ENCODE results near the gene FSTL5. TPM values are rescaled to one million over a fixed set of nuclear protein-coding genes. Genes with fewer than 3 reads are reported as not detected.

FSTL5 gene
- total and polyA plus RNA-seq, 2 donors (not counting 3 experiments of a cell fraction or from before 2014, with no cell fraction given) = 1.3 to 1.9 TPM

DNA sequence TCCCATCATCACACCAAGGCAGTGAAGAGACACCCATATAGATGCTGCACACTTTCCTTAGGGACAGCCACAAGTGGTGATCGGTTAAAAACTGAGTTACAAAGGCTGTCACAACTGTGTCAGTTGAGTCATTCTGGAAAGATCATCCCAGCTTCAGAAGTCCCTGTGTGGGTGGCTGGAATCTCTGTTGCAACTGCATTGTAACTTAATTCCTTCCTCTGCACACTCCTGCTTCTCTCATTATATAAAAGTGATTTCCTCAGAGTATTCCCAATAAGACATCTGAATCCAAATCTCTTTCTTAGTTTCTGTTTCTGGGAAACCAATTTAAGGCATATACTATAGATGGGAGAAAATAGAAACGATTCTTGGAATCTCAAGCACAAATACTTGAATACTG is 88.1 kb downstream of the FSTL5 start:
- Histone ChIP-seq H3K9ac (replicated peaks; ENCODE audit: extremely low read depth, insufficient read depth, low read length) (no peak overlapping the region), H3K9me1 (replicated peaks; ENCODE audit: control insufficient read depth, extremely low read depth, insufficient read depth, low read length) (no peaks in the 10 kb centered on the region), H3K4me3 (replicated peaks in 1 of 3; ENCODE audit: insufficient read depth in 1 of 3, low read depth in 1 of 3, low read length in 3 of 3) (no peak overlapping the region), H3K9me3 (replicated peaks; ENCODE audit: control insufficient read depth, insufficient read depth, low read length) (no peaks in the 10 kb centered on the region), H4K20me1 (replicated peaks; ENCODE audit: control insufficient read depth, extremely low read depth, insufficient read depth, low read length) (no peaks in the 10 kb centered on the region), H3K4me2 (ENCODE audit: insufficient read depth, low read length) (no peak overlapping the region), H3K36me3 (ENCODE audit: control insufficient read depth in 2 of 2, extremely low read depth in 1 of 2, insufficient read depth in 2 of 2, low read length in 2 of 2) (no peaks in the 10 kb centered on the region), H2AFZ (ENCODE audit: low read depth, low read length) (no peak overlapping the region), H3K79me2 (ENCODE audit: control insufficient read depth, insufficient read depth, low read length) (no peaks in the 10 kb centered on the region), H3K27ac (ENCODE audit: insufficient read depth, low read depth, low read length) (no peak overlapping the region), H3K27me3 (ENCODE audit: control insufficient read depth in 2 of 2, insufficient read depth in 2 of 2, low read length in 2 of 2) (no peaks in the 10 kb centered on the region), H3K4me1 (ENCODE audit: control insufficient read depth, extremely low read depth, insufficient read depth, low read length) (no peaks in the 10 kb centered on the region)
- CTCF ChIA-PET = no interaction called here
- POLR2A ChIA-PET = no interaction called here
- DNase-seq (ENCODE audit: low read depth, low spot score) (no peak), FAIRE-seq (no peak)
- no TSS peak for BruUV-seq (replicated peaks)
- intact Hi-C loops (cut with micrococcal nuclease) (no loop called here), dilution Hi-C loops (cut with MboI; ENCODE audit: extremely low pct_ligation_motif_present, low sequenced_read_pairs) (no loop called here)
- no peak for TF ChIP-seq GATA2 (IDR thresholded peaks at IDR 0.05; ENCODE audit: insufficient read depth, insufficient read length, low read depth, low read length)
- no peak for TF ChIP-seq POLR2A (IDR thresholded peaks at IDR 0.05; ENCODE audit: low read depth, low read length)
- TF ChIP-seq EZH2 (IDR thresholded peaks at IDR 0.05; ENCODE audit: borderline replicate concordance, low read depth, low read length, severe bottlenecking) = no peak
- TF ChIP-seq JUN (IDR thresholded peaks at IDR 0.05; ENCODE audit: borderline replicate concordance, insufficient read depth, insufficient read length, low read depth) = no peak
- TF ChIP-seq, protein P1, sequence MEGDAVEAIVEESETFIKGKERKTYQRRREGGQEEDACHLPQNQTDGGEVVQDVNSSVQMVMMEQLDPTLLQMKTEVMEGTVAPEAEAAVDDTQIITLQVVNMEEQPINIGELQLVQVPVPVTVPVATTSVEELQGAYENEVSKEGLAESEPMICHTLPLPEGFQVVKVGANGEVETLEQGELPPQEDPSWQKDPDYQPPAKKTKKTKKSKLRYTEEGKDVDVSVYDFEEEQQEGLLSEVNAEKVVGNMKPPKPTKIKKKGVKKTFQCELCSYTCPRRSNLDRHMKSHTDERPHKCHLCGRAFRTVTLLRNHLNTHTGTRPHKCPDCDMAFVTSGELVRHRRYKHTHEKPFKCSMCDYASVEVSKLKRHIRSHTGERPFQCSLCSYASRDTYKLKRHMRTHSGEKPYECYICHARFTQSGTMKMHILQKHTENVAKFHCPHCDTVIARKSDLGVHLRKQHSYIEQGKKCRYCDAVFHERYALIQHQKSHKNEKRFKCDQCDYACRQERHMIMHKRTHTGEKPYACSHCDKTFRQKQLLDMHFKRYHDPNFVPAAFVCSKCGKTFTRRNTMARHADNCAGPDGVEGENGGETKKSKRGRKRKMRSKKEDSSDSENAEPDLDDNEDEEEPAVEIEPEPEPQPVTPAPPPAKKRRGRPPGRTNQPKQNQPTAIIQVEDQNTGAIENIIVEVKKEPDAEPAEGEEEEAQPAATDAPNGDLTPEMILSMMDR (IDR thresholded peaks at IDR 0.05; ENCODE audit: extremely low read depth in 1 of 2, insufficient read depth in 1 of 2, low read depth in 1 of 2, low read length in 2 of 2) = no peak

DNA sequence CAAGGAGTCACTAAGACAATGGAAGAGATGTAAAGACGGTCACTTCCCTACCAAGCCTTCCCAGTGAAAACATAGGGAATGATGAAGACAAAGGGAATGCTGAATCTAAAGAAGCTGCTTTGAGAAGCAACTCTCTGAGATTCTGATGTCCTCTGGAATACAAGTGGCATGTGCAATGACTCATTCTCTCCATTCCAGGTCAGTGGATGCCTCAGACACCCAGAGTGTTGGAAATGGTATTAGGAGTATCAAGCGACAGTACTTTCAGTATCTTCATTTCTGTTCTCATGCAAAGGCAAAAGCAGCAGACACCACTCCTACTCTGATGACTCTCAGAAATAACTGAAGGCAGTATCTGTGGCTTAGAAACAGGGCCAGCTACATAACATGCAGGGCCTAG is 102.6 kb downstream of the FSTL5 start:
- Histone ChIP-seq H3K9me1 (replicated peaks; ENCODE audit: control insufficient read depth, extremely low read depth, insufficient read depth, low read length) (no peaks in the 10 kb centered on the region), H2AFZ (ENCODE audit: low read depth, low read length) (peak overlapping the region; percentile 18), H3K9me3 (replicated peaks; ENCODE audit: control insufficient read depth, insufficient read depth, low read length) (no peaks in the 10 kb centered on the region), H4K20me1 (replicated peaks; ENCODE audit: control insufficient read depth, extremely low read depth, insufficient read depth, low read length) (no peaks in the 10 kb centered on the region), H3K27ac (ENCODE audit: insufficient read depth, low read depth, low read length) (no peak overlapping the region), H3K9ac (replicated peaks; ENCODE audit: extremely low read depth, insufficient read depth, low read length) (no peak overlapping the region), H3K4me3 (replicated peaks in 1 of 3; ENCODE audit: insufficient read depth in 1 of 3, low read depth in 1 of 3, low read length in 3 of 3) (no peak overlapping the region), H3K4me2 (ENCODE audit: insufficient read depth, low read length) (no peak overlapping the region), H3K79me2 (ENCODE audit: control insufficient read depth, insufficient read depth, low read length) (no peaks in the 10 kb centered on the region), H3K4me1 (ENCODE audit: control insufficient read depth, extremely low read depth, insufficient read depth, low read length) (no peaks in the 10 kb centered on the region), H3K27me3 (ENCODE audit: control insufficient read depth in 2 of 2, insufficient read depth in 2 of 2, low read length in 2 of 2) (no peaks in the 10 kb centered on the region), H3K36me3 (ENCODE audit: control insufficient read depth in 2 of 2, extremely low read depth in 1 of 2, insufficient read depth in 2 of 2, low read length in 2 of 2) (no peaks in the 10 kb centered on the region)
- CTCF ChIA-PET = no interaction called here
- intact Hi-C loops (cut with micrococcal nuclease) (no loop called here), dilution Hi-C loops (cut with MboI; ENCODE audit: extremely low pct_ligation_motif_present, low sequenced_read_pairs) (no loop called here)
- FAIRE-seq (no peak), DNase-seq (ENCODE audit: low read depth, low spot score) (peak; percentile 3)
- TF ChIP-seq FOS (IDR thresholded peaks at IDR 0.05; ENCODE audit: borderline replicate concordance, insufficient read depth, low read length) (no peak), GATA2 (IDR thresholded peaks at IDR 0.05; ENCODE audit: insufficient read depth, insufficient read length, low read depth, low read length) (no peak), JUN (IDR thresholded peaks at IDR 0.05; ENCODE audit: borderline replicate concordance, insufficient read depth, insufficient read length, low read depth) (no peak), EZH2 (IDR thresholded peaks at IDR 0.05; ENCODE audit: borderline replicate concordance, low read depth, low read length, severe bottlenecking) (no peak), MYC (IDR thresholded peaks at IDR 0.05; ENCODE audit: low read depth, low read length) (no peak), POLR2A (IDR thresholded peaks at IDR 0.05; ENCODE audit: low read depth, low read length) (no peak), POLR2AphosphoS5 (IDR thresholded peaks at IDR 0.05; ENCODE audit: insufficient read depth, low read depth, low read length) (no peak)
- TF ChIP-seq, protein P1 (IDR thresholded peaks at IDR 0.05; ENCODE audit: extremely low read depth in 1 of 2, insufficient read depth in 1 of 2, low read depth in 1 of 2, low read length in 2 of 2) = no peak
- TF ChIP-seq, protein P2, sequence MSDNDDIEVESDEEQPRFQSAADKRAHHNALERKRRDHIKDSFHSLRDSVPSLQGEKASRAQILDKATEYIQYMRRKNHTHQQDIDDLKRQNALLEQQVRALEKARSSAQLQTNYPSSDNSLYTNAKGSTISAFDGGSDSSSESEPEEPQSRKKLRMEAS (IDR thresholded peaks at IDR 0.05; ENCODE audit: insufficient read depth, insufficient read length) = no peak
- BruUV-seq (replicated peaks) = no TSS peak
- POLR2A ChIA-PET = no interaction called here

Data from endothelial cell of umbilical vein (primary cell).